ENCODE data around the gene B4GALNT3.

- TF ChIP-seq POLR2A (IDR thresholded peaks at IDR 0.05; ENCODE audit: low read depth, low read length) (no peak), POLR2AphosphoS5 (IDR thresholded peaks at IDR 0.05; ENCODE audit: low read depth, low read length) (no peak), TAF1 (IDR thresholded peaks at IDR 0.05; ENCODE audit: borderline replicate concordance, low read depth, low read length) (no peak)
Observed at GRCh38 chr12:496736-497135, 37.0 kb downstream of the B4GALNT3 start.

Measured in GM12892 (cell line).